Peyer's patch (tissue), 4 donors: Measurements from ENCODE around the gene CRK. TPM values are rescaled to one million over a fixed set of nuclear protein-coding genes. Genes with fewer than 3 reads are reported as not detected.
"Not testable (repeated sequence)": the region's sequence is repeated elsewhere in the genome, so short reads cannot be mapped to it uniquely, and the experiment has no call there.

ENCODE experiments used
- DNase-seq, 3 donors: peaks; one replicate each; pipeline ENCODE4 v3.0.0-alpha.2; 2017 to 2019
- H3K27ac ChIP-seq, 4 donors: fragments of 200-600 bp; sonication (generic); one replicate each; pipeline ENCODE4 v1.5.1; 2016 to 2019
- H3K27me3 ChIP-seq, 2 donors: fragments of 200-600 bp; sonication (generic); one replicate each; pipeline ENCODE4 v1.5.1; 2019
- H3K36me3 ChIP-seq, 3 donors: fragments of 200-600 bp; sonication (generic); one replicate each; pipeline ENCODE4 v1.5.1; 2016 to 2019
- H3K4me1 ChIP-seq, 4 donors: fragments of 200-600 bp; sonication (generic); one replicate each; pipeline ENCODE4 v1.5.1; 2016 to 2019
- H3K4me3 ChIP-seq, 4 donors: fragments of 200-600 bp; sonication (generic); 1 replicate in 3 of 4; 2 replicates in 1 of 4; pipeline ENCODE4 v1.5.1; 2016 to 2019; ENCODE audit warnings: mild to moderate bottlenecking in 1 of 4
- H3K9me3 ChIP-seq, 4 donors: fragments of 200-600 bp; sonication (generic); one replicate each; pipeline ENCODE4 v1.5.1; 2016 to 2019; ENCODE audit warnings: mild to moderate bottlenecking in 1 of 4
- CTCF ChIP-seq, 6 experiments: fragments of 450-650 bp in 4 of 6; fragments of 200-600 bp in 2 of 6; sonication (generic) in 1 of 6; IDR thresholded peaks; one replicate each; pipeline ENCODE4 v1.5.1; 2017 to 2019; ENCODE audit warnings: antibody characterized with exemption in 6 of 6, mild to moderate bottlenecking in 3 of 6, moderate library complexity in 1 of 6
- POLR2A ChIP-seq, 2 donors: fragments of 450-650 bp; IDR thresholded peaks; one replicate each; pipeline ENCODE4 v1.5.1; 2017; ENCODE audit warnings: antibody characterized with exemption in 2 of 2, mild to moderate bottlenecking in 2 of 2, moderate library complexity in 2 of 2
- total RNA-seq, 4 donors: library from RNA; depleted of rRNA; stranded (reverse); fragments of >200 nt; gene quantifications; one replicate each; pipeline ENCODE4 v1.1.0, GENCODE V29; 2016

CRK gene
- total RNA-seq, 4 donors from 2014 or later = 33.0 to 66.2 (median 59.5) TPM

GRCh38 chr17:1391577-1391976 is 64.5 kb downstream of the CRK start:
- peak overlapping the region in 2 of 4 donors; percentile 1 to 66 for H3K27ac ChIP-seq
- no peak overlapping the region for H3K4me3 ChIP-seq
- DNase-seq = no peak
- no peak for TF ChIP-seq CTCF (IDR thresholded peaks at IDR 0.05)
- no peak for TF ChIP-seq POLR2A (IDR thresholded peaks at IDR 0.05)
- no peaks in the 10 kb centered on the region for H3K36me3 ChIP-seq
- H3K4me1 ChIP-seq = peaks cover 0 to 97% (median 21%) of the 10 kb centered on the region in 4 donors
- H3K27me3 ChIP-seq = no peaks in the 10 kb centered on the region
- H3K9me3 ChIP-seq = no peaks in the 10 kb centered on the region

- no peaks in the 10 kb centered on the region for H3K9me3 ChIP-seq
- H3K36me3 ChIP-seq = no peaks in the 10 kb centered on the region
- H3K27ac ChIP-seq = peak overlapping the region in 2 of 4 donors; percentile 34 to 66
- H3K4me1 ChIP-seq = peaks cover 0 to 95% (median 21%) of the 10 kb centered on the region in 4 donors
- H3K4me3 ChIP-seq = no peak overlapping the region
- no peaks in the 10 kb centered on the region for H3K27me3 ChIP-seq
- DNase-seq = no peak
- TF ChIP-seq POLR2A (IDR thresholded peaks at IDR 0.05) (no peak), CTCF (IDR thresholded peaks at IDR 0.05) (no peak)
These were observed 65.3 kb downstream of the CRK start for GRCh38 chr17:1390432-1391367.

GRCh38 chr17:1387490-1388227 is 68.4 kb downstream of the CRK start:
- peaks cover 0 to 73% (median 10%) of the 10 kb centered on the region in 4 donors for H3K4me1 ChIP-seq
- not testable (repeated sequence) for H3K27ac ChIP-seq, H3K9me3 ChIP-seq, H3K27me3 ChIP-seq, H3K36me3 ChIP-seq, H3K4me3 ChIP-seq
- peak in 1 of 3 donors; percentile 44 for DNase-seq

- H3K4me3 ChIP-seq, H3K9me3 ChIP-seq, H3K27me3 ChIP-seq, DNase-seq, H3K36me3 ChIP-seq, H3K27ac ChIP-seq: not testable (repeated sequence)
- peaks cover 0 to 64% (median 7%) of the 10 kb centered on the region in 4 donors for H3K4me1 ChIP-seq
These were observed 69.3 kb downstream of the CRK start for GRCh38 chr17:1386675-1387190.

GRCh38 chr17:1386265-1386664 is 69.8 kb downstream of the CRK start:
- DNase-seq = no peak
- Histone ChIP-seq H3K36me3 (no peaks in the 10 kb centered on the region), H3K27me3 (no peaks in the 10 kb centered on the region), H3K4me1 (peaks cover 0 to 63% (median 7%) of the 10 kb centered on the region in 4 donors), H3K27ac (no peak overlapping the region), H3K4me3 (no peak overlapping the region), H3K9me3 (no peaks in the 10 kb centered on the region)
- TF ChIP-seq POLR2A (IDR thresholded peaks at IDR 0.05) (no peak), CTCF (IDR thresholded peaks at IDR 0.05) (no peak)

GRCh38 chr17:1385861-1386260 is 70.2 kb downstream of the CRK start:
- peaks cover 0 to 63% (median 7%) of the 10 kb centered on the region in 4 donors for H3K4me1 ChIP-seq
- no peak overlapping the region for H3K4me3 ChIP-seq
- no peaks in the 10 kb centered on the region for H3K27me3 ChIP-seq
- H3K36me3 ChIP-seq = no peaks in the 10 kb centered on the region
- TF ChIP-seq CTCF (IDR thresholded peaks at IDR 0.05) (no peak), POLR2A (IDR thresholded peaks at IDR 0.05) (no peak)
- no peaks in the 10 kb centered on the region for H3K9me3 ChIP-seq
- no peak overlapping the region for H3K27ac ChIP-seq
- no peak for DNase-seq
